ENCODE data around the gene MRGPRF. TPM values are rescaled to one million over a fixed set of nuclear protein-coding genes. Genes with fewer than 3 reads are reported as not detected.

The MRGPRF gene
- total RNA-seq, 2 experiments from 2014 or later: not detected

DNA sequence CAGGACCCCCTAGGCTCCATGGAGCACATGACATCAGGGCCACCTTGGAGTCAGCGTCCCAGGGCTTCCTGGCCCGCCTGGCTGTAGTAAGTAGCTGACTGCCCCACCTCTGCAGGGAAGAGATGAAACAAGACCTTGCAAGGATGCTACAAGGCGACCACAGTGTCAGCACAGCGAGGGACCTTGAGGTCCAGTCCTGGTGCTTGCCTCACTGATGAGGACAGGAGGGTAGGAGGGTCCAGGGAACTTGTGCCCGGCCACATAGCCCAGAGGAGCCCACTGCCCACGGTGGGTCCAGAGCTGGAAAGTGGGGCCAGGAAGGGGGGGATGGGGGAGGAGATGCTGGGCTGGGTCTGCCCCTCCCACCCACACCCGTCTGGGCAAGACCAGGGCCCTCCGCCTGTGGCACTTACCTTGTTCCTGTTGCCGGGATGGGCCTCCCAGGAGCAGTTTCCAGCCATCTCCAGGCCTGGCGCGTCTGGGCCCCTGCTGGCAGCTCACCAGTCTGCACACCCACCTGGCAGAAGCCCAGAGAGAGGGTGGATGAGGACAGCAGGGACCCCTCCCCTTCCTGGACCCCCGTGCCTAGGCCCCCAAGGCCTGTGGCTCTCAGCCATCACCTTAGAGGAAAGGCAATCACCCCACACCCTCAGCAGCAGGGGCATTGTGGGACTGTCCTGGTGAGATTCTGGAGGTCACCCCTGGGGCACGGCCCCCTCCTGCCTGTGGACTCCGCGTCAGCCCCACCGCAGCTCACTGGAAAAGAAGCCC is 3.4 kb downstream of the MRGPRF start:
- H3K9me3 Mint-ChIP-seq: no peaks in the 10 kb centered on the region
- H3K36me3 Mint-ChIP-seq (ENCODE audit: low read depth): no peaks in the 10 kb centered on the region
- DNase-seq: no peak
- Histone ChIP-seq H3K36me3 (ENCODE audit: insufficient read depth, low read length) (no peaks in the 10 kb centered on the region), H3K4me1 (ENCODE audit: insufficient read depth, low read length) (peaks cover 18% of the 10 kb centered on the region), H3K4me3 (ENCODE audit: low read length) (no peak overlapping the region), H3K27ac (ENCODE audit: low read depth in 1 of 2, low read length in 2 of 2) (no peak overlapping the region), H3K9me3 (ENCODE audit: control insufficient read depth in 1 of 2, insufficient read depth in 1 of 2, low read length in 2 of 2) (peaks cover 0 to 13% of the 10 kb centered on the region in 2 experiments), H3K27me3 (ENCODE audit: control insufficient read depth in 1 of 2, insufficient read depth in 2 of 2, low read length in 2 of 2) (peaks cover 37 to 58% of the 10 kb centered on the region in 2 experiments)
- H3K27ac Mint-ChIP-seq: no peak overlapping the region
- no peak for TF ChIP-seq CTCF (IDR thresholded peaks at IDR 0.05)
- intact Hi-C loops (cut with DNase I, micrococcal nuclease): no loop called here
- peaks cover 42% of the 10 kb centered on the region for H3K27me3 Mint-ChIP-seq
- CTCF ChIA-PET: no interaction called here
- POLR2A ChIA-PET: no interaction called here
- peaks cover 5% of the 10 kb centered on the region for H3K4me1 Mint-ChIP-seq (ENCODE audit: low read depth)
- ATAC-seq (ENCODE audit: poor library complexity): no peak
- no peak overlapping the region for H3K4me3 Mint-ChIP-seq

DNA sequence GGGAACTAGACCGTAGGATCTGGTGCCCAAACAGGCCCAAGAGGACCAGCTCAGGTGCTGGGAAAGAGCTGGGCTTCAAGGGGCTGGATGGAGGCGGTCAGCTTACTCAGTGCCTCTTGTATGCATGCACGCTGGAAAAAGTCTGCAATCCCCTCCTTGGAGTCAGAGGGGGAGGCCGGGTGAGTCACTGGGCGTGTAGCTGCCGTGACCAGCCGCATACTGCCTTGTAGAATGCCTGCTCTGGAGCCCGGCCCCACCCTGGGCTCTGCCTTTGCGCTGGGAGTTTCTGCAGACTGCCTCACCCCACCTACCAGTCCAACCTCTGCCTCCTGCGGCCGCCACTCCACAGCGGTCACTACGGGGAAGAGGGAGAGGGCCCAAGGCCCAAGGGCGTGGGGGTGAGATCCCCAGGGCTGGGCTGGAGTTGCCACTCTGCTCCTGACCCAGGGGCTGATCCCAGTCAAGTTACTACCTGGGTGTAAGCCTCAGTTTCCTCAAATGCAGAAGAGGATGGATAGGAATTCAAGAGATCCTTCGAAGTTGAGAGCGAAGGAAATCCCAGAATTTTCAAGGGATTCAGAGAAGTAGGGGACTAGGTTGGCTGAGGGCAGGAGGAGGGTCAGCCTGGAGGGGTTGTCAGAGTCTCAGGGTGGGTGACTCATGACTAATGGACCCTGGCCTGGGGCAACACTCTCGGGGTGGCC is 4.2 kb downstream of the MRGPRF start:
- H3K27me3 ChIP-seq (ENCODE audit: control insufficient read depth in 1 of 2, insufficient read depth in 2 of 2, low read length in 2 of 2): peaks cover 36 to 51% of the 10 kb centered on the region in 2 experiments
- ATAC-seq (ENCODE audit: poor library complexity) (no peak), DNase-seq (no peak)
- H3K27ac Mint-ChIP-seq: no peak overlapping the region
- no peaks in the 10 kb centered on the region for H3K36me3 Mint-ChIP-seq (ENCODE audit: low read depth)
- H3K9me3 Mint-ChIP-seq: no peaks in the 10 kb centered on the region
- peaks cover 42% of the 10 kb centered on the region for H3K27me3 Mint-ChIP-seq
- no peaks in the 10 kb centered on the region for H3K36me3 ChIP-seq (ENCODE audit: insufficient read depth, low read length)
- H3K4me1 ChIP-seq (ENCODE audit: insufficient read depth, low read length): peaks cover 18% of the 10 kb centered on the region
- H3K9me3 ChIP-seq (ENCODE audit: control insufficient read depth in 1 of 2, insufficient read depth in 1 of 2, low read length in 2 of 2): peaks cover 0 to 13% of the 10 kb centered on the region in 2 experiments
- TF ChIP-seq CTCF (IDR thresholded peaks at IDR 0.05): no peak
- POLR2A ChIA-PET: no interaction called here
- CTCF ChIA-PET: no interaction called here
- no peak overlapping the region for H3K4me3 Mint-ChIP-seq
- peaks cover 5% of the 10 kb centered on the region for H3K4me1 Mint-ChIP-seq (ENCODE audit: low read depth)
- H3K27ac ChIP-seq (ENCODE audit: low read depth in 1 of 2, low read length in 2 of 2): no peak overlapping the region
- intact Hi-C loops (cut with DNase I, micrococcal nuclease): no loop called here
- no peak overlapping the region for H3K4me3 ChIP-seq (ENCODE audit: low read length)

- intact Hi-C loops (cut with DNase I, micrococcal nuclease): no loop called here
- no peaks in the 10 kb centered on the region for H3K36me3 ChIP-seq (ENCODE audit: insufficient read depth, low read length)
- peaks cover 38% of the 10 kb centered on the region for H3K27me3 Mint-ChIP-seq
- H3K9me3 ChIP-seq (ENCODE audit: control insufficient read depth in 1 of 2, insufficient read depth in 1 of 2, low read length in 2 of 2): peaks cover 0 to 13% of the 10 kb centered on the region in 2 experiments
- peaks cover 5% of the 10 kb centered on the region for H3K4me1 Mint-ChIP-seq (ENCODE audit: low read depth)
- no peak for DNase-seq
- no peak for TF ChIP-seq CTCF (IDR thresholded peaks at IDR 0.05)
- no peak overlapping the region for H3K4me3 Mint-ChIP-seq
- H3K9me3 Mint-ChIP-seq: no peaks in the 10 kb centered on the region
- H3K36me3 Mint-ChIP-seq (ENCODE audit: low read depth): no peaks in the 10 kb centered on the region
- ChIA-PET CTCF (no interaction called here), POLR2A (no interaction called here)
- no peak overlapping the region for H3K27ac ChIP-seq (ENCODE audit: low read depth in 1 of 2, low read length in 2 of 2)
- ATAC-seq (ENCODE audit: poor library complexity): no peak
- H3K27ac Mint-ChIP-seq: no peak overlapping the region
- peaks cover 12% of the 10 kb centered on the region for H3K4me1 ChIP-seq (ENCODE audit: insufficient read depth, low read length)
- peaks cover 29 to 42% of the 10 kb centered on the region in 2 experiments for H3K27me3 ChIP-seq (ENCODE audit: control insufficient read depth in 1 of 2, insufficient read depth in 2 of 2, low read length in 2 of 2)
- H3K4me3 ChIP-seq (ENCODE audit: low read length): no peak overlapping the region
Observed at GRCh38 chr11:69007975-69008381, 5.1 kb downstream of the MRGPRF start.
